Upper lobe of left lung (tissue), 6 donors: Measurements from ENCODE around the gene AGAP1. TPM values are rescaled to one million over a fixed set of nuclear protein-coding genes. Genes with fewer than 3 reads are reported as not detected.

ENCODE experiments used
- ATAC-seq, 2 donors: fragments of 200-7000 bp; cut with Tn5 transposase; one replicate each; pipeline ENCODE4 v1.9.1; 2022; ENCODE audit warnings: mild to moderate bottlenecking in 2 of 2, moderate library complexity in 2 of 2; ENCODE audit not compliant: low FRiP score in 2 of 2
- DNase-seq, 2 donors: peaks; one replicate each; pipeline ENCODE4 v3.0.0-alpha.2; 2019 to 2020
- H3K27ac ChIP-seq, 4 donors: fragments of 200-600 bp; sonication (generic); one replicate each; pipeline ENCODE4 v1.5.1; 2016 to 2019
- H3K27me3 ChIP-seq, 4 donors: fragments of 200-600 bp; sonication (generic); one replicate each; pipeline ENCODE4 v1.5.1; 2017 to 2019
- H3K36me3 ChIP-seq, 4 donors: fragments of 200-600 bp; sonication (generic); one replicate each; pipeline ENCODE4 v1.5.1; 2016 to 2019
- H3K4me1 ChIP-seq, 4 donors: fragments of 200-600 bp; sonication (generic); one replicate each; pipeline ENCODE4 v1.5.1; 2018 to 2019
- H3K4me3 ChIP-seq, 4 donors: fragments of 200-600 bp; sonication (generic); one replicate each; pipeline ENCODE4 v1.5.1; 2017 to 2019; ENCODE audit warnings: mild to moderate bottlenecking in 2 of 4, moderate library complexity in 1 of 4
- H3K9me3 ChIP-seq, 4 donors: fragments of 200-600 bp; sonication (generic); one replicate each; pipeline ENCODE4 v1.5.1; 2018 to 2019
- EP300 ChIP-seq, 4 donors: sonication (generic); formaldehyde crosslinking; IDR thresholded peaks; one replicate each; pipeline ENCODE4 v1.5.1; 2017; ENCODE audit warnings: antibody characterized with exemption in 4 of 4, control low read depth in 2 of 4
- POLR2A ChIP-seq, 4 donors: fragments of 450-650 bp; IDR thresholded peaks; one replicate each; pipeline ENCODE4 v1.5.1; 2016 to 2017; ENCODE audit warnings: antibody characterized with exemption in 4 of 4, mild to moderate bottlenecking in 2 of 4
- POLR2AphosphoS5 ChIP-seq, 2 donors: sonication (generic); formaldehyde crosslinking; IDR thresholded peaks; one replicate each; pipeline ENCODE4 v1.5.1; 2017; ENCODE audit warnings: antibody characterized with exemption in 2 of 2
- WGBS, 2 donors: methylation state at CpG; one replicate each; pipeline ENCODE4 v1.1.5; 2017 to 2018; 5-methylcytosine and 5-hydroxymethylcytosine counted together
- total RNA-seq, 6 donors: library from RNA; depleted of rRNA in 4 of 6; stranded (reverse); fragments of >200 nt in 4 of 6; gene quantifications; one replicate each; pipeline versions ENCODE4 v1.1.0 to v1.2.1, GENCODE V29; 2016 to 2021
- TF ChIP-seq, protein P1 (sequence below), 6 experiments: fragments of 450-650 bp in 4 of 6; fragments of 200-600 bp in 2 of 6; sonication (generic) in 2 of 6; IDR thresholded peaks; one replicate each; pipeline ENCODE4 v1.5.1; 2016 to 2019; ENCODE audit warnings: antibody characterized with exemption in 6 of 6
- donor health status: DM: no; HTN: no; CAD: no; lungs with moderate emphysema.
- donor health status: DM: no; HTN: yes; CAD: no; lungs with severe emphysema.

The AGAP1 gene
- total RNA-seq, 6 donors from 2014 or later = 25.5 to 45.1 (median 30.7) TPM

DNA sequence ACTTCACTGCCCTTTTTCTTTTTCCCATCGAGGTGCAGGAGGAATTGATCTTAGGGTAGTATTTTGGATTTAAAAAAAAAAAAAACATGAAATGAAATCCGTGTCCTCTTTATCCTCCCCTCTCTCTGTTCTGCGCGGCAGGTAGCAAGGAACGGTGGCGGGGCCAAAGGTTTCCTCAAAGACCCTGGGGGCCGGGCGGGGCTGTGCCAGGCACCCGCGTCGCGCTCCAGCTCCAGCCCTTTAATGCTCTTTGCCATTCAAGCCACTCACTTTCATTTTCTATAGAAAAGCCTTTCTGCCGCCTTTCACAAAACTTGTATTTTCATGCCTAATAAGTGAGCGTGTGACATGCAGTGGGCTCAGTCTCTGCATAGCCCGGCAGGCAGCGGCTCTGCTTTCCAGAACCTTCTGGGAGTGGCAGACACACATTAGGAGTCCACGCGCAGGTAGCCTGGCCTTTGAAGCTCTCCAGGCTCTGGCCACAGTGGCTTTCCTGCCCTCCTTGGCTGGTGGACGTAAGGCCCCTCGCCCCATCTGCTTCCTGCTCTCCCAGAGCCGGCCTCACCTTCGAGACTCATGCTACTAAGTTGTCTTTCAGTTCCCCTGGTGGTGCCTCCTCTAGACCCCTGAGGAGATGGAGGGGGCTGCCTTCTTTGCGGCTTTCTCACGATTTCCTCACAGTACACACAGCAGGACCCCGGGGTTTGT is 41.7 kb downstream of the AGAP1 start:
- Histone ChIP-seq H3K36me3 (no peaks in the 10 kb centered on the region), H3K4me1 (peaks cover 0 to 4% (median 0%) of the 10 kb centered on the region in 4 donors), H3K27ac (no peak overlapping the region), H3K27me3 (no peaks in the 10 kb centered on the region), H3K4me3 (no peak overlapping the region), H3K9me3 (no peaks in the 10 kb centered on the region)
- TF ChIP-seq EP300 (IDR thresholded peaks at IDR 0.05) (no peak), POLR2A (IDR thresholded peaks at IDR 0.05) (no peak), POLR2AphosphoS5 (IDR thresholded peaks at IDR 0.05) (no peak)
- TF ChIP-seq, protein P1, sequence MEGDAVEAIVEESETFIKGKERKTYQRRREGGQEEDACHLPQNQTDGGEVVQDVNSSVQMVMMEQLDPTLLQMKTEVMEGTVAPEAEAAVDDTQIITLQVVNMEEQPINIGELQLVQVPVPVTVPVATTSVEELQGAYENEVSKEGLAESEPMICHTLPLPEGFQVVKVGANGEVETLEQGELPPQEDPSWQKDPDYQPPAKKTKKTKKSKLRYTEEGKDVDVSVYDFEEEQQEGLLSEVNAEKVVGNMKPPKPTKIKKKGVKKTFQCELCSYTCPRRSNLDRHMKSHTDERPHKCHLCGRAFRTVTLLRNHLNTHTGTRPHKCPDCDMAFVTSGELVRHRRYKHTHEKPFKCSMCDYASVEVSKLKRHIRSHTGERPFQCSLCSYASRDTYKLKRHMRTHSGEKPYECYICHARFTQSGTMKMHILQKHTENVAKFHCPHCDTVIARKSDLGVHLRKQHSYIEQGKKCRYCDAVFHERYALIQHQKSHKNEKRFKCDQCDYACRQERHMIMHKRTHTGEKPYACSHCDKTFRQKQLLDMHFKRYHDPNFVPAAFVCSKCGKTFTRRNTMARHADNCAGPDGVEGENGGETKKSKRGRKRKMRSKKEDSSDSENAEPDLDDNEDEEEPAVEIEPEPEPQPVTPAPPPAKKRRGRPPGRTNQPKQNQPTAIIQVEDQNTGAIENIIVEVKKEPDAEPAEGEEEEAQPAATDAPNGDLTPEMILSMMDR (IDR thresholded peaks at IDR 0.05) = no peak
- no peak for DNase-seq
- 86 to 91% methylated on average over 25 of the region's 25 CpGs for WGBS, 2 donors
- no peak for ATAC-seq

DNA sequence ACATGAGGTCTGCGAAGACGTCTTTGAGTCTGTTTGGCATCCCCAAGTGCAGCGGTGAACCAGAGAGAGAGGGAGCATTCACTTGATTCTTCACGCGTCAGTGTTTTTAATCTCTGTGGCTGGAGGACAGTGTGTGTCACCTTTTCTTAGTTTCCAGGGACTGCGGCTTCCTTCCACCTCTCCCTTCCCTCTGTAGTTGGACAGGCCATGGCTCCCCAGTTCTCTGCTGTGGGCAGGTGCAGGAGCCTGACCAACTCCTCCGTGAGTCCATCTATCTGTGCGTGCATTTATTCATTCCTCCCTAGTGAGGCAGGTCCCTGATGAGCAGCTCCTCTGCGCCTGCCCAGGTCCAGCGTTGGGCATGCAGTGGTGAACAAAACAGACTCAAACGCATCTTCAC is 42.9 kb downstream of the AGAP1 start:
- Histone ChIP-seq H3K27ac (no peak overlapping the region), H3K27me3 (no peaks in the 10 kb centered on the region), H3K4me3 (no peak overlapping the region), H3K9me3 (no peaks in the 10 kb centered on the region), H3K36me3 (no peaks in the 10 kb centered on the region), H3K4me1 (peaks cover 0 to 4% (median 0%) of the 10 kb centered on the region in 4 donors)
- TF ChIP-seq EP300 (IDR thresholded peaks at IDR 0.05) (no peak), POLR2AphosphoS5 (IDR thresholded peaks at IDR 0.05) (no peak), POLR2A (IDR thresholded peaks at IDR 0.05) (no peak)
- TF ChIP-seq, protein P1 (IDR thresholded peaks at IDR 0.05) = no peak
- 93 to 94% methylated on average over 11 of the region's 11 CpGs for WGBS, 2 donors
- DNase-seq (no peak), ATAC-seq (no peak)

DNA sequence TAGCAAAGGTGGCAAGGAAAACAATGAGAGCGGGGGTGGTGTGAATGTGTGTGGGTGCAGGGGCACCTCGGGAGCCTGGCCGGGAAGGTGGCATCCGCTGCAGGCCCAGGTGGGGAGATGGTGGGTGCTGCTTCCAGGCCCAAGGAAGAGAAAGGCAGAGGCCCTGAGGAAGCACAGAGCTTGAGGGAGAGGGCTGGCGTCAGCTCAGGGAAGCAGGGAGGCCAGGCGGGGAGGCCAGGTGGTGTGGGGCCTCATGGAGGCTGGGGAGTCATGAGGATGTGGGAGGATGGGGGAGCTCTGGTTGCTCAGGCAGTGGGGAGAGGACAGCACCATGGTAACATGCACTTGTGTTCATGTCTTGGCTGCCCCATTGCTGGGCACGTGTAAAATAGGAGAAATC is 43.3 kb downstream of the AGAP1 start:
- no peaks in the 10 kb centered on the region for H3K27me3 ChIP-seq
- WGBS, 2 donors = 85 to 90% methylated on average over 7 of the region's 7 CpGs
- H3K4me3 ChIP-seq = no peak overlapping the region
- H3K4me1 ChIP-seq = peaks cover 3 to 6% (median 3%) of the 10 kb centered on the region in 4 donors
- no peak overlapping the region for H3K27ac ChIP-seq
- no peaks in the 10 kb centered on the region for H3K36me3 ChIP-seq
- DNase-seq (no peak), ATAC-seq (peak in 1 of 2 donors; percentile 14)
- TF ChIP-seq, protein P1 (IDR thresholded peaks at IDR 0.05) = no peak
- TF ChIP-seq POLR2AphosphoS5 (IDR thresholded peaks at IDR 0.05) (no peak), EP300 (IDR thresholded peaks at IDR 0.05) (no peak)
- H3K9me3 ChIP-seq = no peaks in the 10 kb centered on the region

DNA sequence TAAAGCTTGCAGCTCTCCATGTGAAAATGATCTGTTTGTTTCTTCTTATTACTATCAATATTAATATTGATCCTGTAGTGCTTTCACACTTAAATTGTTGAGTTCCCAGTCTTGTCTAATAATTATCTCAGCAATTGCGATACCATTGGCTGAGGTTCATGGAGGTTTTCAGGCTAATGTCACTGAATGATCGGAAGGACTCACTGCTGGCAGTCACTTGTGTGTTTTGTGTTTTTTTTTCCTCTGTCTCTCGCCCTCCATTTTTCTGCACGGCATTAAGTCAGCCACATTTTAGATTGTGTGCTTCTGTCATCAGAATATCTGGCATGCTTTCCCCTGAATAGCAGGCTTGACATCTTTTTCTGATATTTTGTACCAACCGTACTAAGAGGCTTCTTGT is 43.7 kb downstream of the AGAP1 start:
- Histone ChIP-seq H3K9me3 (no peaks in the 10 kb centered on the region), H3K36me3 (no peaks in the 10 kb centered on the region), H3K4me1 (peaks cover 6 to 8% (median 7%) of the 10 kb centered on the region in 4 donors), H3K4me3 (no peak overlapping the region), H3K27me3 (no peaks in the 10 kb centered on the region), H3K27ac (no peak overlapping the region)
- ATAC-seq (no peak), DNase-seq (no peak)
- WGBS, 2 donors = 51 to 79% methylated on average over 5 of the region's 5 CpGs
- no peak for TF ChIP-seq EP300 (IDR thresholded peaks at IDR 0.05)
- TF ChIP-seq POLR2AphosphoS5 (IDR thresholded peaks at IDR 0.05) = no peak
- TF ChIP-seq, protein P1 (IDR thresholded peaks at IDR 0.05) = no peak
- TF ChIP-seq POLR2A (IDR thresholded peaks at IDR 0.05) = no peak

DNA sequence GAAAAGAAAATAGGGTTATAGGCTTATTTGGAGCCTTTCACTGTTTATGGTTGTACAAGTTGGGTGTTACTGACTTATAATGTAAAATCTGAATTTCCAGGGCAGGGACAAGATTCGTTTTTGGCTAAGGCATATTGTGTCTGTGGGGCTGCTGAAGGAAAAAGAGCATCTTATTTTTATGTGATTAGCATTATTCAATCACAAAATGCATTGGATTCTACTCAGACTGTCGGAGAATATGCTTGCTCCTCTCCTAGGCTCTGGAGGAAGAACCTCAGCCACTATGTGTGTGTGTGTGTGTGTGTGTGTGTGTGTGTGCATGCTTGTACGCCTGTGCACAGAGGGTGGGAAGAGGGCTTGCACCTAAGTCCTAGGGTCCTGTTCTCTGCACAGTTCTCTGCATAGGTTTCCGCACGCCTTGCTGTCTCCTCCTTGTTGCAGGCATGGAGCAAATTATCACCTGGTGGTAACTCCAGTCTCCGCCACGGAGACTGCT is 44.3 kb downstream of the AGAP1 start:
- Histone ChIP-seq H3K27me3 (no peaks in the 10 kb centered on the region), H3K36me3 (no peaks in the 10 kb centered on the region), H3K4me3 (no peak overlapping the region), H3K4me1 (peaks cover 6 to 14% (median 10%) of the 10 kb centered on the region in 4 donors), H3K9me3 (no peaks in the 10 kb centered on the region), H3K27ac (no peak overlapping the region)
- DNase-seq (no peak), ATAC-seq (no peak)
- TF ChIP-seq POLR2A (IDR thresholded peaks at IDR 0.05) (no peak), EP300 (IDR thresholded peaks at IDR 0.05) (no peak), POLR2AphosphoS5 (IDR thresholded peaks at IDR 0.05) (no peak)
- TF ChIP-seq, protein P1 (IDR thresholded peaks at IDR 0.05) = no peak
- WGBS, 2 donors = 74 to 85% methylated on average over 7 of the region's 7 CpGs
